ENCODE data around the gene MON1A.
"Not testable (repeated sequence)": the region's sequence is repeated elsewhere in the genome, so short reads cannot be mapped to it uniquely, and the experiment has no call there.

Gene MON1A, protein sequence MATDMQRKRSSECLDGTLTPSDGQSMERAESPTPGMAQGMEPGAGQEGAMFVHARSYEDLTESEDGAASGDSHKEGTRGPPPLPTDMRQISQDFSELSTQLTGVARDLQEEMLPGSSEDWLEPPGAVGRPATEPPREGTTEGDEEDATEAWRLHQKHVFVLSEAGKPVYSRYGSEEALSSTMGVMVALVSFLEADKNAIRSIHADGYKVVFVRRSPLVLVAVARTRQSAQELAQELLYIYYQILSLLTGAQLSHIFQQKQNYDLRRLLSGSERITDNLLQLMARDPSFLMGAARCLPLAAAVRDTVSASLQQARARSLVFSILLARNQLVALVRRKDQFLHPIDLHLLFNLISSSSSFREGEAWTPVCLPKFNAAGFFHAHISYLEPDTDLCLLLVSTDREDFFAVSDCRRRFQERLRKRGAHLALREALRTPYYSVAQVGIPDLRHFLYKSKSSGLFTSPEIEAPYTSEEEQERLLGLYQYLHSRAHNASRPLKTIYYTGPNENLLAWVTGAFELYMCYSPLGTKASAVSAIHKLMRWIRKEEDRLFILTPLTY

DNA sequence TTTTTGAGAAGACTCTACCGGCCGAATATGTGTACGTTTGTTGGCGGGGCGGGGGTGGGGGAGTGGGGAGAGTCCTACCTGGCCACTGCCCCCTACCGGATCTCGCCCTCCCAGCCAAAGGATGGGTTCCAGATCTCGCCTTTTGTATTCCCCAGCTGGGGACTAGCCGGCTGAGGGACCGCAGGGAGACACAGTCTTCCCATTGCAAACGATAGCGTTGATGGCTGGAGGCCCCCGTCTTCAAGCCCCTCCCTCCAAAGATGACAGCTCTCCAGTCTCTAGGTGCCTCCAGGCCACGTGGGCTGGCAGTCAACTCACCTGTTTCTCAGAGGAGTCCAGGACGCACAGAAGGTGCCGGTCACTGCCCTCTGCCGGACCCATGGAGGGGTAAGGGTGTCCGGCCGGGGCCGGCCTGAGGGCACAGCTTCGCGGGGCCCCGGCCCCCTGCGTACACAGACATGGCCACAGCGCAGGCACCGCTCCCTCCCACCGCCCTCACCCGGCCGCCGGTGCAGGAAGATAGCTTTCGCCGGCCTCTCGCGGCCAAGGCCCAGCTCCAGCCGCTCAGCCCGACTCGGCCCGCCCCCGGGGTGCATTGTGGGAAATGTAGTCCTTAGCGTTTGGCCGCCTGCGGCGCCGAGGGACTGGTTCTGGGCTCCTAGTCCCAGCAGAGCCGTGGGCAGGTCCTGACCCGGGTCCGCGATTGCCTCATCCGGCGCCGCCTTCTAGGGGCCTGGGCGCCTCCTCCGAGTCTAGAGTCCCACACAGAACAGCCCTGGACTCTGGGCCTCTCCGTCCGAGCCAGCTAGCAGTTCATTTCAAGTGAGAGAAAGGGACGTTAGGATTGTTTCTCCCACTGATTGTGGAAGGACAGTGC, at the start of gene MON1A:
MON1A (minus strand) TSS at position 521 of the 877 bp plus-strand sequence. CDS start 16,465 bp downstream, outside the sequence.
- DNase-seq = peak; percentile 80 to 89

DNA sequence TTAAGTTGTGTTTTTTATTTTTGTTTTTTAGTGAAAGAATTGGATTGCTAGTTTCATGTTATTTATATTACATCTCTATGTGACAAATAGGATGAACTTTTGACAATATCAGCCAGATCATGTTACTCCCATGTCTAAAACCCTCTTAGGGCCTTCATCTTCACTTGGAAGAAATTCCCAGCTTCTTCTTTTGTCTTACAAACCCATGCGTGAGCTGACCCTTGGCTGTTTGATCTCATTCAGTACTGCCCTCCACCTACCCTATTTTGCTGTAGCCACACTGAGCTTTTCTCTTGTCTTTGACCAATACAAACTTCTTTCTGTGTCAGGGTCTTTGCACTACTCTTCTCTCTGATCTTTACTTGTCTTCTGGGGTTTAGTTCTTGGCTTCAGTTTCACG, 47.3 kb upstream of the MON1A start:
- no peak for DNase-seq

DNA sequence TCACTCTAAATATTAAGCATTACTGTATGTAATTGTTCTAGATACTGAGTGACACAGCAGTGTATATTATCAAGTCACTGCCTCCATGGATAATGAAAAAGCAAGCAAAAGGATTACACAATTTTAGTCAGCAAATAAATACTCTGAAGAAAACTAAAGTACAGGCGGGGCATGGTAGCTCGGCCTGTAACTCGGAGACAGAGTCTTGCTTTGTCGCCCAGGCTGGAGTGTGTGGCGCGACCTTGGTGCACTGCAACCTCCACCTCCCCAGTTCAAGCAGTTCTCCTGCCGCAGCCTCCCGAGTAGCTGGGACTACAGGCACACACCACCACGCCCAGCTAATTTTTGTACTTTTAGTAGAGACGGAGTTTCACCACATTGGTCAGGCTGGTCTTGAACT, 43.0 kb upstream of the MON1A start:
- no peak for DNase-seq

DNA sequence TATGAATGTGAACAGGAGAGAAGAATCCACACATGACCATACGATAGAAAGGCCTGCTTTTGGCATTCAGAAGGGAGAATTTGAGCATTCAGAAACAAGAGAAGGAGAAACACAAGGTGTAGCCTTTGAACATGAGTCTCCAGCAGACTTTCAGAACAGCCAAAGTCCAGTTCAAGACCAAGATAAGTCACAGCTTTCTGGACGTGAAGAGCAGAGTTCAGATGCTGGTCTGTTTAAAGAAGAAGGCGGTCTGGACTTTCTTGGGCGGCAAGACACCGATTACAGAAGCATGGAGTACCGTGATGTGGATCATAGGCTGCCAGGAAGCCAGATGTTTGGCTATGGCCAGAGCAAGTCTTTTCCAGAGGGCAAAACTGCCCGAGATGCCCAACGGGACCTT, 38.7 kb upstream of the MON1A start:
- DNase-seq = no peak

DNA sequence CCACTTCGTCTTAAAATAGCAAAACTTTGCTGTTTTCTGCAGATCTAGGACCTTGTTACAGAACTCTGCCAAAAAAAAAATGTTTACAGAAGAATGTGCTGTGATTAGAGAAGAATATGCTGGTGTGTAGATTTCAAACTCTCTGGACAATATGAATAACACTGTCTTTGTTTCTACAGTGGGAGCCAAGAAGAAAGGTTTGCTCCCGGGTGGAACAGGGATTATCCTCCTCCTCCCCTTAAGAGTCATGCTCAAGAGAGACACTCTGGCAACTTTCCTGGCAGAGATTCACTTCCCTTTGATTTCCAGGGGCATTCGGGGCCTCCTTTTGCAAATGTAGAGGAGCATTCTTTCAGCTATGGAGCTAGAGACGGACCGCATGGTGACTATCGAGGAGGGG, 37.7 kb upstream of the MON1A start:
- no peak for DNase-seq

DNA sequence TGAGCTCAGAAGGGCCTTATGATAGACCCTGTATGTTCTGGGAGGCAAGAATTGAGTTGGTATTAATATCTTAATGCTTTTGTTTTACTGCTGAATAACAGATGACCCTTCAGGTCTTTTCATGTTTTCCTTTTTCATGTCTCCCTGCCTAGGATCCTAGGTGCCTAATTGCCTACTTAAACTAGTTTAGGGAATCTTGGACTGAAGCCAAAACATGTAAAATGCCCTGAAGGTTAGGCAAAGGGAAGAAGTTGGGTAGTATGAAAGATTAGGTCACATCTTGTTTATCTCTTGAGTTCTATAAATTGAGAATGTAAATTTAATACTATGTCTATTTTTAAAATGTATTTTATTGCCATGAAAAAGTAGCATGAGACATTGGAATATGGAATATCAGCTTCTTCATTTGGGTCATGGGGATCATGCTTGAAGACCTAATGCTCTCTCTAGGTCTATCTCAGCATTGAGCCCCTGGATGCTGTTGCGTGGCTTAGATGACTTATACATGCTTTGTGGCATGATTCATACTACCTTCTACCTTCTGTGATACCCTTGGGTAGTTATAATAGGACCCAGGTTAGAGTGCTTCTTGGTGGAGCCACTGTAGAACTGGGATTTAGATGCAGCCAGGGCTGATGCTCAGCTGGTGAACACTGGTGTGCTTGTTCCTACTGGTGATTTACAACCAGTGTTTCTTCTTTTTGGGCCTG, 36.8 kb upstream of the MON1A start:
- no peak for DNase-seq

DNA sequence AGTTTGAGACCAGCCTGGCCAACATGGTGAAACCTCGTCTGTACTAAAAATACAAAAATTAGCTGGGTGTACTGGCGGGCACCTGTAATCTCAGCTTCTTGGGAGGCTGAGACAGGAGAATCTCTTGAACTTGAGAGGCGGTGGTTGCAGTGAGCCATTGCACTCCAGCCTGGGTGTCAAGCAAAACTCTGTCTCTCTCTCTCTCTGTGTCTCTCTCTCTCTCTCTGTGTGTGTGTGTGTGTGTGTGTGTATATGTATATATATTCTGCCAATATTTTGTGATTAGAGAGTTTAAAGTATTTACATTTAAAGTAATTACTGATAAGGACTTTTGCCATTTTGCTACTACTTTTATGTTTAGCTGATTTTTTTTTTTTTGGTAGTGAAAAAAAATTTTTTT, 26.0 kb upstream of the MON1A start:
- DNase-seq = no peak

DNA sequence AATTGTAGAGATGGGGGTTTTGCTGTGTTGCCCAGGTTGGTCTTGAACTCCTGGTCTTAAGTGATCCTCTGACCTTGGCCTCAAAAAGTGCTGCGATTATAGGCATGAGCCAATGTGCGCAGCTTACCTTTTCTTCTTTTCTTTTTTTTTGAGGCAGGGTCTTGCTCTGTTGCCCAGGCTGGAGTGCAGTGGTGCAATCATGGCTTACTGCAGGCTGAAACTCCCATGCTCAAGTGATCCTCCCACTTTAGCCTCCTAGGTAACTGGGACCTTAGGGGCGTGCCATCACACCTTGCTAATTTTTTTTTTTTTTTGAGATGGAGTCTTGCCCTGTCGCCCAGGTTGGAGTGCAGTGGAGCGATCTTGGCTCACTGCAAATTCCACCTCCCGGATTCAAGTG, 23.3 kb upstream of the MON1A start:
- DNase-seq = no peak

DNA sequence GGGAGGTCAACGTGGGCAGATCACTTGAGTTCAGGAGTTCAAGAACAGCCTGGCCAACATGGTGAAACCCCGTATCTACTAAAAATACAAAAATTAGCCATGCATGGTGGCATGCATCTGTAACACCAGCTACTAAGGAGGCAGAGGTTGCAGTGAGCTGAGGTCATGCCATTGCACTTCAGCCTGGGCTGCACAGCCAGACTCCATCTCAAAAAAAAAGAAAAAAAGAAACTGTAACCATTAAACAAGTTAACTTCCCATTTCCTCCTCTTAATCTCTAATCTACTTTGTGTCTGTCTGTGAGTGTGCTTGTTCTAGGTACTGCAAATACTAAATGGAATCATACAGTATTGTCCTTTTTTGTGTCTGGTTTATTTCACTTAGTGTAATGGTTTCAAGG, 13.0 kb upstream of the MON1A start:
- DNase-seq = no peak

DNA sequence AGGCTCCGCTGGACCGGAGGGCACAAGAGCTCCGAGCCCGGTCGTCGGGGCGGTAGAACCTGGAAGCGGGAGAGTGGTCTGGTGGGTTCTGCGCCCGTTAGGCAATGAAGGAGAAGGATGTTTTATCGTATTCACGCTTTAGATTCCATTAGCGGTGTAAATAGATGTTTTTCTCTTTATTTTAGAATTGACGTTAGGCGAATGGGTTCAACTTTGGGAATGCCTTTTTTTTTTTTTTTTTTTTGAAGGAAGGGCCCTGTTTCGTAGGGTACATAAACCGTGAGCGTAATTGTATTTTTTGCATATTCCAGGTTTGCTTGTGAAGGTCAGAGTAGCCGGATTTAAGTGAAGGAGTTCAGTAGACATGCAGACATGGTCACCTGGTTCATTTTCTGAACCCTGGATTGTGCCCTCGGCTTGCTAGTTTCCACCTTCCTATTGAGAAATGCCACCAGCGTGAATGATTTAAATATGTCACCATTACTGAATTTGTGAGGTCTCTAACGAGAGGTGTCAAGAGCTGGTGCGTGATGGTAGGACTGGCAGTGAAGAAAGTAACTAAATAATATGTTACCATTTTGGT, 11.1 kb upstream of the MON1A start:
- no peak for DNase-seq

DNA sequence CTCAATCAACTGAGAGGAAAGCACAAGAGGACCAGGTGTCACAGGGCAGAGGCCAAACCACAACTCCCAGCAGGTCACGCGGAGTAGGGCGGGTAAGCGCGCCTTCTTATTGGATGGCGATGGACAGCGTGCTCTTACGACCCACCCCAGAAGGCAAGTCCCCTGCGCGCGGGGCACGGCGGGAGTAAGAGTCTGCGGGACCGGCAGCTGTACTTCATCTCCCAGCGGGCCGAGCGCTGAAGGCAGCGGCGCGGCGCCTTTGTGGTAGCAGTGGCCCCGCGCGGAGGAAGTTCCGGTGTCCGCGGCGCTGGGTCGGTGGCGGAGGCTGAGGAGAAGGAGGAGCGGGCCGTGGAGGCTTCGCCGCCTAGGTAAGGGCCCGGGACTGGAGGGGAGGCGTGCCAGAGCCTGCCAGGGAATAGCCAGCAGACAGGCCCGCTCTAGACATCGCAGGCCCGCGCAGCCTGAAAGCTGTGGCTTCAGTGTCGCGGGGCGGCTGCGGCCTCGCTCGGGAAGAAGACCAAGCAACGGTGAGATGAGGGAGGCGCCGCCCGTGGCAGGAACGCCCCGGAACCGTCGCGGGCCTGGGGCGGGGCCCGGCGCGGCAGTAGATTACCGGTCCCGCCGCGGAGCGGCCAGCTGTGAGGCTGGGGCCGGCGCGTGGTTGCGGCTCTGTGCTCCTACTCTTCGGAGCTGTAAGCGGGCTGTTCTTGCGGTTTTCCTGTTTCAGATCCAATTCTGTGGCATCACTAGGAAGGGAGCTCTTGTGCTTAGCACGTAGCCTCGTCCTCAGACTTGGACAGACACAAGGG, 10.5 kb upstream of the MON1A start, which contains the start of gene RBM6:
RBM6 (plus strand) TSS at position 293 of the 809 bp plus-strand sequence. CDS start 22,492 bp downstream, outside the sequence.
- peak; percentile 92 to 93 for DNase-seq

DNA sequence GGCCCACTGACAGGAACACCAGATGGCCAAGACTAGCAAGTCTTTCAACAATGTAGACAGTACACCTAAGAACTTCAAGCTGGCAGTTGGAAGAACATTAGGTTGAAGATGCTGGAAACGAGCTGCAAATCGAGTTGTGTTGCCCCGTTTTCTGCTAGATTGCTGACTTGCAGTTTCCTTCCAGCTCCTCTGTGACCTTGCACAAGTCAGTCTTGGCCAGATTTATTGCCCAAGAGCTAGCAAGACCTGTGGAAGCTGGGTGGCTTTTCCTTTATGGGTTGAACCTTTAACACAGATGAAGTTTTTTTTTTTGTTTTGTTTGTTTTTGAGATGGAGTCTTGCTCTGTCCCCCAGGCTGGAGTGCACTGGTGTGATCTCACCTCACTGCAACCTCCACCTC, 7.5 kb upstream of the MON1A start:
- no peak for DNase-seq

DNA sequence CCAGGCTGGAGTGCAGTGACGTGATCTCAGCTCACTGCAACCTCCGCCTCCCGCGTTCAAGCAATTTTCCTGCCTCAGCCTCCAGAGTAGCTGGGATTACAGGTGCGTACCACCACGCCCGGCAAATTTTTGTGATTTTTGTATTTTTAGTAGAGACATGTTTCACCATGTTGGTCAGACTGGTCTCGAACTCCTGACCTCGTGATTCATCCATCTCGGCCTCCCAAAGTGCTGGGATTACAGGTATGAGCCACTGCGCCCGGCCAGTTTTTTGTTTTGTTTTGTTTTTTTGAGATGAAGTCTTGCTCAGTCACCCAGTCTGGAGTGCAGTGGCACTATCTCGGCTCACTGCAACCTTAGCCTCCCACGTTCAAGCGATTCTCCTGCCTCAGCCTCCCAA, 2.7 kb upstream of the MON1A start:
- DNase-seq = not testable (repeated sequence)

DNA sequence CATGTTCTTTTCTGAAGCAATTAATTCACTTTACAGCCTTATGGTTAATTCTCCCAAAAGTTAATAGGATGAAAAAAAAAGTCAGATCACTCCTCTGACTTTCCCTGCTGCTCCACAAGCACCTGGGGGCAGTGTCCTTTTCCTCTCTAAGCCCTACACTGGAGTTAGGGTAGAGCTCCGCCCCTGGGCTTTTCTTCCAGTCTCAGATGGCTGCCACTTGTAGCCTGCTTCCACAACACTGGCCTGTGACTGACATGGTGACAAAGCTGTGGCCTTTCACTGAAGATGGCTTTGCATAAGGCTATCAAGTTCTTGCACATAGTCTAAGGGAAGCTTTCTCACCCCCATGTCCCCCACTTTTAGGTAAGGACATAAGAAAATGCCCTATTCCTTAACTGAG, 1.3 kb upstream of the MON1A start:
- DNase-seq = no peak

DNA sequence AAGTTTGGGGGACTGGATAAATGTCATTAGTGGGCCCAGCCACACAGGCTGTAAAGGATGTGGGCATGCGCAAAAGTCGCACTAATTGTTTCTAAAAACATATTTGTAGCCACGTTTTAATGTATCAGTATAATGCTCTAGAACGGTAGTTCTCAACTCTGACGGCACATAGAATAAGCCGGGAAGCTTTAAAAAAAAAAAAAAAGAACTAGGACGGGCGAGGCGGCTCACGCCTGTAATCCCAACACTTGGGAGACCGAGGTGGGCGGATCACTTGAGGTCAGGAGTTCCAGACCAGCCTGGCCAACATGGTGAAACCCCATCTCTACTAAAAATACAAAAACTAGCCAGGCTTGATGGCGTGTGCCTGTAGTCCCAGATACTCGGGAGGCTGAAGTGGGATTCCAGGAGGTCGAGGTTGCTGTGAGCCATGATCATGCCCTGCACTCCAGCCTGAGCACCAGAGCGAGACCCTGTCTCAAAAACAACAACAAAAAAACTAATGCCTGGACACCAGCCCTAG, 618 bp upstream of the MON1A start:
- no peak for DNase-seq

DNA sequence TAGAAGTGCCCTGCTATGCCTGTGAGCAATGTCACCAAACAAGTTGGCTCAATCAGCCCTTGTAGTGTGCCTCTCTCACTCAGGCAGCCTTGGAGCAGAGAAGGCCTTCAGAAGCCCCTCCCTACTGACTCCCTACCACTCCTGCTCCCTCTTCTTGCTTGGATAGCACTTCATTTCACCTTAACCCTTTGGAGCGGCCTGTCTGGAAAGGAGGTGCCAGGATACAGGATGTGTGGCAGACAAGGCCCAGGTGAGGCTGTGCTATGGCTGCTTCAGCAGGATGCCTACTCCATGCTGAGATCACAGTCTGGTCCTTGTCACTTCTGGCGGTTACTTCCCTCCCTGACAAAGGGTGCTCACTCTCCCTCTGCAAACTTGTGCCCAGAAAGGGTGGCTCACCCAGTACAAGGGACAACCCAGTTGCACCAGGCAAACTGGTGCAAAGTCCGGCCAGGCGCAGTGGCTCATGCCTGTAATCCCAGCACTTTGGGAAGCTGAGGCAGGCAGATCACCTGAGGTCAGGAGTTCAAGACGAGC, 1.1 kb downstream of the MON1A start:
- no peak for DNase-seq

DNA sequence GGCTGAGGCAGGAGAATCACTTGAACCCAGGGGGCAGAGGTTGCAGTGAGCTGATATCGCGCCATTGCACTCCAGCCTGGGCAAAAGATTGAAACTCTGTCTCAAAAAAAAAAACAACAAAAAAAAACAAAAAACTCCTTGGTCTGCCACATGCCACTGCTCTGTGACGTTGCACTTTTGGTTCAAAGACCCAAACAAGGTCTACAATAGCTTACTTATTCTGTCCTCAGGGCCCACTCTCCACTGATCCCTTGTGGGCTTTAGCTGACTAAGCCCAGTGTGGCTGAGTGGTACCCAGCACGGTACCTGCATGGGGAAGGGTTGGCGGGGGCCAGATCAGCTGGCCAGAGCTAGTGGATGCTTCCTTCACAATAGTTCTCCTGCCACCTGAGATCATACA, 1.8 kb downstream of the MON1A start:
- DNase-seq = no peak

DNA sequence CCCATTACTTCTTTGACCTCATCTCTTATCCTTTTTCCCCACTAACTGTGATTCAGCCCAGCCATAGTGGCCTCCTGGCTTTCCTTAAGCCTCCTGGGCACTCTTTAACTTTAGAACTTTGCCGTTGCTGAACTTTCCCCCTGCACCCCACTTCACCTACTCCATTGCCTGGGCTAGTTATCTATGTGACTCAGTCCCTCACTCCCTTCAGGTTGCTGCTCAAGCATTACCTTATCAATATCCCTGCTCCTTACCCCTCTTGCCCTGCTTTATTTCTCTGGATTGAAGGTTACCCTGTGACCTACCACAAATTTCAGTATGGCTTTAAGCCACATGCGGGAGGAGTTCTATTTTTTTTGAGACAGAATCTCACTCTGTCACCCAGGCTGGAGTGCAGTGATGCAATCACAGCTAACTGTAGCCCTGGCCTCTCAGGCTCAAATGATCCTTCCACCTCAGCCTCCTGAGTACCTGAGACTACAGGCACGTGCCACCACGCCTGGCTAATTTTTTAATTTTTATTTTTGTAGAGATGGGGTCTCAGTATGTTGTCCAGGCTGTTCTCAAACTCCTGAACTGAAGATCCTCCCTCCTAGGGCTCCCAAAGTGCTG, 3.4 kb downstream of the MON1A start:
- no peak for DNase-seq

DNA sequence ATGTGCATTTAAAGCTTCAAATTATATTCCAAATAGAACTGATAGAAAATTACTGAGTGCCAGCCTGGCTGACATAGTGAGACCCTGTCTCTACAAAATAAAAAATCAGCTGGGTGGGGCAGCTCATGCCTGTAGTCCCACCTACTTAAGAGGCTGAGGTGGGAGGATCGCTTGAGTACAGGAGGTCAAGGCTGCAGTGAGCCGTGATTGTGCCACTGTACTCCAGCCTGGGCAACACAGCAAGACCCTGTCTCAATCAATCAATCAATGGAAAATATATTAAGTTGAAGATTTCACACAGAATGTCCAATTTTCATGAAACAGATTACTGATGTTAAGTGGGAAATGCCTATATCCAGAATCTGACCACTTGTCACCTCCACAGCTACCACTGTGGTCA, 4.1 kb downstream of the MON1A start:
- no peak for DNase-seq

DNA sequence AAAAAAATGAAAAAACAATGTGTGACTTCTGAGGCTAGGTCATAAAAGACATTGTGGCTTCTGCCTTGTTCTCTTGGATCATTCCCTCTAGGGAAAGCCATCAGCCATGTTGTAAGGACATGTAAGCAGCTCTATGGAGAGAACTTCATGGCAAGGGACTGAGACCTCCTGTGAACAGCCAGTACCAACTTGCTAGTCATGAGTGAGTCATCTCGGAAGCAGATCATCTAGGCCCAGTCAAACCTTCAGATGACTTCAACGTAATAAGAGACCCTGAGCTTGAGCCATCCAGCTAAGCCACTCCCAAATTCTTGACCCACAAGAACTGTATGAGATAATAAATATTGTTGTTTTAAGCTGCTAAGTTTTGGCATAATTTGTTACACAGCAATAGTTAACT, 4.9 kb downstream of the MON1A start:
- DNase-seq = no peak

All from activated CD4-positive, alpha-beta T cell treated with anti-CD3 and anti-CD28 coated beads for 4 hours (primary cell).